Transverse colon (tissue), 4 donors: ENCODE measurements around the gene OPA3. TPM values are rescaled to one million over a fixed set of nuclear protein-coding genes. Genes with fewer than 3 reads are reported as not detected.
"Not testable (repeated sequence)": the region's sequence is repeated elsewhere in the genome, so short reads cannot be mapped to it uniquely, and the experiment has no call there.

Source experiments
- DNase-seq: peaks from one replicate; pipeline ENCODE4 v3.0.0-alpha.2; 2019
- H3K27ac ChIP-seq, 4 donors: fragments of 200-600 bp; sonication (generic); 2 replicates each; pipeline ENCODE4 v1.5.1; 2016 to 2018; ENCODE audit warnings: inconsistent platforms in 4 of 4
- H3K27me3 ChIP-seq: fragments of 200-600 bp; sonication (generic); 2 replicates; pipeline ENCODE4 v1.5.1; 2017; ENCODE audit warnings: inconsistent platforms
- H3K36me3 ChIP-seq, 4 donors: fragments of 200-600 bp; sonication (generic); 2 replicates each; pipeline ENCODE4 v1.5.1; 2017 to 2019; ENCODE audit warnings: inconsistent platforms in 4 of 4
- H3K4me1 ChIP-seq, 4 donors: fragments of 200-600 bp; sonication (generic); 2 replicates each; pipeline ENCODE4 v1.5.1; 2017 to 2020; ENCODE audit warnings: inconsistent platforms in 4 of 4
- H3K4me3 ChIP-seq, 4 donors: fragments of 200-600 bp; sonication (generic); 1 replicate in 1 of 4; 2 replicates in 3 of 4; pipeline versions ENCODE4 v1.5.1 to v1.6.1; 2017 to 2019; ENCODE audit warnings: inconsistent platforms in 4 of 4
- H3K9me3 ChIP-seq, 2 donors: fragments of 200-600 bp; sonication (generic); 2 replicates each; pipeline ENCODE4 v1.5.1; 2017 to 2019; ENCODE audit warnings: inconsistent platforms in 2 of 2
- CTCF ChIP-seq, 5 experiments: fragments of 200-600 bp in 3 of 5; fragments of 450-650 bp in 2 of 5; sonication (generic) in 3 of 5; IDR thresholded peaks; 1 replicate in 2 of 5; 2 replicates in 3 of 5; pipeline ENCODE4 v1.5.1; 2016 to 2017; ENCODE audit warnings: antibody characterized with exemption in 5 of 5, inconsistent platforms in 3 of 5, mild to moderate bottlenecking in 2 of 5, moderate library complexity in 1 of 5
- EP300 ChIP-seq: sonication (generic); formaldehyde crosslinking; IDR thresholded peaks from one replicate; pipeline ENCODE4 v1.6.1; 2017; ENCODE audit warnings: antibody characterized with exemption, low read depth
- POLR2A ChIP-seq: fragments of 450-650 bp; IDR thresholded peaks from one replicate; pipeline ENCODE4 v1.6.1; 2016; ENCODE audit warnings: antibody characterized with exemption, mild to moderate bottlenecking, moderate library complexity
- POLR2AphosphoS5 ChIP-seq, 3 donors: sonication (generic); formaldehyde crosslinking; IDR thresholded peaks; one replicate each; pipeline ENCODE4 v1.6.1; 2016; ENCODE audit warnings: antibody characterized with exemption in 3 of 3
- WGBS, 2 donors: methylation state at CpG; one replicate each; pipeline ENCODE4 v1.1.5; 2018; ENCODE audit warnings: low coverage in 1 of 2; 5-methylcytosine and 5-hydroxymethylcytosine counted together
- in situ Hi-C, 4 donors: fragments of 200-750 bp; cut with MboI; loops; one replicate each; pipeline versions ENCODE4 v1.15.0 to v1.15.1; 2017; ENCODE audit warnings: low sequenced_read_pairs in 3 of 4, low pct_ligation_motif_present in 1 of 4, low pct_unique_long_range_greater_than_20kb in 1 of 4
- intact Hi-C: fragments of 100-400 bp; cut with DNase I; formaldehyde crosslinking; loops from one replicate; pipeline ENCODE4 v1.15.1; 2023; ENCODE audit warnings: low total_unique reads
- total RNA-seq, 4 donors: library from RNA; depleted of rRNA; stranded (reverse); fragments of >200 nt; gene quantifications; one replicate each; pipeline ENCODE4 v1.1.0, GENCODE V29; 2016

The OPA3 gene
- total RNA-seq, result 10 to 100 TPM in 1 of 4 donors, 1 to 10 TPM in 3; 6.7 to 10.8 (median 8.6) TPM

GRCh38 chr19:45584332-45585157 lies at the start of gene OPA3:
OPA3 (minus strand) TSS chr19:45584802; CDS start chr19:45584764, 38 bp downstream.
- 0% methylated on average over 3 to 47 of the region's 63 CpGs for WGBS, 2 donors
- TF ChIP-seq EP300 (peak; percentile 94), POLR2AphosphoS5 (IDR thresholded peaks at IDR 0.05) (peak; percentile 67 to 83 (median 76)), POLR2A (peak; percentile 67), CTCF (IDR thresholded peaks at IDR 0.05) (peak in 3 of 5 experiments; percentile 12 to 40 (median 37))
- H3K27me3 ChIP-seq, result no peaks in the 10 kb centered on the region
- H3K4me3 ChIP-seq, result peak within 1 kb of the TSS; percentile 63 to 75 (median 74)
- peak; percentile 100 for DNase-seq
- intact Hi-C loops (no loop called here), in situ Hi-C loops (no loop called here)
- no peaks in the 10 kb centered on the region for H3K36me3 ChIP-seq
- H3K4me1 ChIP-seq, result peaks cover 5 to 15% (median 9%) of the 10 kb centered on the region in 4 donors
- H3K9me3 ChIP-seq, result no peaks in the 10 kb centered on the region
- peak within 1 kb of the TSS; percentile 96 to 99 (median 97) for H3K27ac ChIP-seq

GRCh38 chr19:45632468-45633196 lies 48.0 kb upstream of the OPA3 start:
- peak; percentile 70 for DNase-seq
- H3K27me3 ChIP-seq, result no peaks in the 10 kb centered on the region
- TF ChIP-seq POLR2AphosphoS5 (IDR thresholded peaks at IDR 0.05) (no peak), CTCF (IDR thresholded peaks at IDR 0.05) (no peak), POLR2A (no peak), EP300 (no peak)
- no peak overlapping the region for H3K27ac ChIP-seq
- 63 to 93% methylated on average over 10 to 26 of the region's 27 CpGs for WGBS, 2 donors
- no peaks in the 10 kb centered on the region for H3K9me3 ChIP-seq
- H3K4me3 ChIP-seq, result no peak overlapping the region
- in situ Hi-C loops (no loop called here), intact Hi-C loops (no loop called here)
- H3K4me1 ChIP-seq, result peaks cover 0 to 8% (median 3%) of the 10 kb centered on the region in 4 donors
- peaks cover 0 to 6% (median 3%) of the 10 kb centered on the region in 4 donors for H3K36me3 ChIP-seq

GRCh38 chr19:45630463-45630862 lies 45.9 kb upstream of the OPA3 start:
- H3K4me3 ChIP-seq, result no peak overlapping the region
- H3K36me3 ChIP-seq, result peaks cover 0 to 14% (median 4%) of the 10 kb centered on the region in 4 donors
- in situ Hi-C loops (no loop called here), intact Hi-C loops (no loop called here)
- 89% methylated on average over 2 of the region's 2 CpGs; no CpG with 5 or more reads in 1 of the 2 donors for WGBS, 2 donors
- H3K9me3 ChIP-seq, result no peaks in the 10 kb centered on the region
- no peak overlapping the region for H3K27ac ChIP-seq
- H3K27me3 ChIP-seq, result no peaks in the 10 kb centered on the region
- H3K4me1 ChIP-seq, result peaks cover 0 to 8% (median 3%) of the 10 kb centered on the region in 4 donors
- no peak for DNase-seq
- no peak for TF ChIP-seq EP300
- TF ChIP-seq POLR2A, result no peak
- no peak for TF ChIP-seq POLR2AphosphoS5 (IDR thresholded peaks at IDR 0.05)
- no peak for TF ChIP-seq CTCF (IDR thresholded peaks at IDR 0.05)

- in situ Hi-C loops, result no loop called here
- Histone ChIP-seq H3K27ac (no peak overlapping the region), H3K4me3 (no peak overlapping the region), H3K9me3 (no peaks in the 10 kb centered on the region), H3K36me3 (peaks cover 0 to 17% (median 4%) of the 10 kb centered on the region in 4 donors), H3K27me3 (no peaks in the 10 kb centered on the region), H3K4me1 (peaks cover 0 to 8% (median 3%) of the 10 kb centered on the region in 4 donors)
- 76% methylated on average over 4 of the region's 4 CpGs; no CpG with 5 or more reads in 1 of the 2 donors for WGBS, 2 donors
- TF ChIP-seq POLR2AphosphoS5 (IDR thresholded peaks at IDR 0.05) (no peak), CTCF (IDR thresholded peaks at IDR 0.05) (no peak), EP300 (no peak), POLR2A (no peak)
- intact Hi-C loops, result no loop called here
- no peak for DNase-seq
These were observed 45.1 kb upstream of the OPA3 start for GRCh38 chr19:45629704-45630103.

GRCh38 chr19:45628219-45628618 lies 43.6 kb upstream of the OPA3 start:
- DNase-seq, H3K4me3 ChIP-seq, H3K27me3 ChIP-seq, H3K4me1 ChIP-seq, H3K27ac ChIP-seq, in situ Hi-C loops, intact Hi-C loops, H3K9me3 ChIP-seq: not testable (repeated sequence)
- WGBS, 2 donors, result 94 to 100% methylated on average over 2 to 7 of the region's 7 CpGs
- peaks cover 0 to 17% (median 4%) of the 10 kb centered on the region in 4 donors for H3K36me3 ChIP-seq
